Peyer's patch (tissue), 4 donors: ENCODE data around the gene KRT33A.

Source experiments
- CTCF ChIP-seq, 6 experiments: fragments of 450-650 bp in 4 of 6; fragments of 200-600 bp in 2 of 6; sonication (generic) in 1 of 6; IDR thresholded peaks; one replicate each; pipeline ENCODE4 v1.5.1; 2017 to 2019; ENCODE audit warnings: antibody characterized with exemption in 6 of 6, mild to moderate bottlenecking in 3 of 6, moderate library complexity in 1 of 6
- POLR2A ChIP-seq, 2 donors: fragments of 450-650 bp; IDR thresholded peaks; one replicate each; pipeline ENCODE4 v1.5.1; 2017; ENCODE audit warnings: antibody characterized with exemption in 2 of 2, mild to moderate bottlenecking in 2 of 2, moderate library complexity in 2 of 2

GRCh38 chr17:41386227-41386626 lies 35.6 kb upstream of the KRT33A start:
- TF ChIP-seq POLR2A (IDR thresholded peaks at IDR 0.05) (no peak), CTCF (IDR thresholded peaks at IDR 0.05) (no peak)
